Cardiac muscle cell (in vitro differentiated cells and primary cell): ENCODE measurements around the gene WFDC1. TPM values are rescaled to one million over a fixed set of nuclear protein-coding genes. Genes with fewer than 3 reads are reported as not detected.
A peak's percentile ranks its signal among the peaks of the same experiment; 100 is the strongest.

Source experiments
- DNase-seq, 2 donors: peaks; one replicate each; pipeline versions ENCODE4 v3.0.0 to v3.0.0-alpha.2; 2010 to 2017; ENCODE audit warnings: low read depth in 1 of 2, low spot score in 1 of 2
- H3K27ac ChIP-seq: fragments of 200-600 bp; sonication (generic); 2 replicates; pipeline ENCODE4 v1.5.1; 2016
- H3K27me3 ChIP-seq: fragments of 200-600 bp; sonication (generic); 2 replicates; pipeline ENCODE4 v1.6.0; 2016; ENCODE audit warnings: control low read depth
- H3K36me3 ChIP-seq: fragments of 200-600 bp; sonication (generic); 2 replicates; pipeline ENCODE4 v1.5.1; 2016; ENCODE audit warnings: control low read depth
- H3K4me1 ChIP-seq: fragments of 200-600 bp; sonication (generic); 2 replicates; pipeline ENCODE4 v1.8.1; 2017; ENCODE audit warnings: low read depth, mild to moderate bottlenecking, mixed run types
- H3K4me3 ChIP-seq: fragments of 200-600 bp; sonication (generic); 2 replicates; pipeline ENCODE4 v1.5.1; 2016; ENCODE audit warnings: mild to moderate bottlenecking
- H3K9me3 ChIP-seq: fragments of 200-600 bp; sonication (generic); 2 replicates; pipeline ENCODE4 v1.5.1; 2017; ENCODE audit warnings: low read depth, mild to moderate bottlenecking, control low read depth
- polyA plus RNA-seq: library from polyadenylated mRNA; unstranded; fragments of >200 nt; fragmentation: Nextera tagmentation; extraction: Ambion mirVana; gene quantifications from 2 replicates; pipeline ENCODE4 v1.2.1, GENCODE V29; 2016
- total RNA-seq: library from RNA; depleted of rRNA; stranded (reverse); fragments of >200 nt; gene quantifications from 2 replicates; pipeline ENCODE4 v1.2.3, GENCODE V29; 2016
- TF ChIP-seq, protein P1 (sequence below): IDR thresholded peaks from 2 replicates; pipeline ENCODE4 v1.5.1; 2012; ENCODE audit warnings: low read depth, mild to moderate bottlenecking, low read length

Gene WFDC1
- total and polyA plus RNA-seq, 2 experiments from 2014 or later: 18.5 to 22.2 TPM

DNA sequence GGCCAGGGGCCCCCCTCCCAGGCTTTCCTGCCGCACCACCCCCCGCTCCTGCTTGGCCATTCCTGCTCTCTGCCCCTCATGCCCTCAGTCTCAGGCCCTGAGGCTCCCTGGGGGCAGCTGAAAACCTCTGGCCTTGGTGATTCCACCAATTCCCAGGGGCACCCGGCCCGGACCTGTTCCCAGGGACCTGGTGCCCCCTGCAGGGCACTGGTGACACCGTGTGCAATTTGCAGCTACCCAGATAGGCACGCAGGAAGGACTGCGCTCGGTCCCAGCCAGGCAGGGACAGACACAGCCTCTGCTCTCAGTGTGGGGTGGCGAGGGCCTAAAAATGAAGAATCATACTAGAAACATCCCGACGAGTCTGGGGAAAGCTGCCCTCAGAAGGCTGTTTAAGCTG lies 13.4 kb downstream of the WFDC1 start:
- TF ChIP-seq, protein P1, sequence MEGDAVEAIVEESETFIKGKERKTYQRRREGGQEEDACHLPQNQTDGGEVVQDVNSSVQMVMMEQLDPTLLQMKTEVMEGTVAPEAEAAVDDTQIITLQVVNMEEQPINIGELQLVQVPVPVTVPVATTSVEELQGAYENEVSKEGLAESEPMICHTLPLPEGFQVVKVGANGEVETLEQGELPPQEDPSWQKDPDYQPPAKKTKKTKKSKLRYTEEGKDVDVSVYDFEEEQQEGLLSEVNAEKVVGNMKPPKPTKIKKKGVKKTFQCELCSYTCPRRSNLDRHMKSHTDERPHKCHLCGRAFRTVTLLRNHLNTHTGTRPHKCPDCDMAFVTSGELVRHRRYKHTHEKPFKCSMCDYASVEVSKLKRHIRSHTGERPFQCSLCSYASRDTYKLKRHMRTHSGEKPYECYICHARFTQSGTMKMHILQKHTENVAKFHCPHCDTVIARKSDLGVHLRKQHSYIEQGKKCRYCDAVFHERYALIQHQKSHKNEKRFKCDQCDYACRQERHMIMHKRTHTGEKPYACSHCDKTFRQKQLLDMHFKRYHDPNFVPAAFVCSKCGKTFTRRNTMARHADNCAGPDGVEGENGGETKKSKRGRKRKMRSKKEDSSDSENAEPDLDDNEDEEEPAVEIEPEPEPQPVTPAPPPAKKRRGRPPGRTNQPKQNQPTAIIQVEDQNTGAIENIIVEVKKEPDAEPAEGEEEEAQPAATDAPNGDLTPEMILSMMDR: peak; percentile 56
- peak; percentile 62 to 84 for DNase-seq

DNA sequence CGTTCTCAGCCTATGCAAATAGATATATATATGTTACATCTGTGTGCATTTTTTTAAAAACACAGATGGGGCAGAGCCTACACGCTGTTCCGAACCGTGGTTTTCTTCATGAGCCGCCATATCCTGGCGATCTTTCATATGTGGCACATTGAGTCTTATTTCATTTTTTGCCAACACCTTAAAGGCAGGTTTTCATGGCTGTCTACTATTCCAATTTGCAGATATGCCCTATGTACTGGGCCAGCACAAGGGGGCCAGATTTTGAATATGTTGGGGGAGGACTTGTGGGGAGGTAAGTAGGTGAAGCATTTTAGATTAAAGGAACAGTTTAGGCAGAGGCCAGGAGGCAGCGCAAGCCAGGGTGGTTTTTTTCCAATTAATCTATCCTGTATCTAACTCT lies 16.0 kb downstream of the WFDC1 start:
- TF ChIP-seq, protein P1: no peak
- Histone ChIP-seq H3K9me3 (no peaks in the 10 kb centered on the region), H3K27me3 (peaks cover 49% of the 10 kb centered on the region), H3K4me3 (no peak overlapping the region), H3K4me1 (no peaks in the 10 kb centered on the region), H3K27ac (no peak overlapping the region), H3K36me3 (no peaks in the 10 kb centered on the region)
- no peak for DNase-seq

More for the DNA sequence above, 13.4 kb downstream of the WFDC1 start:
- H3K27me3 ChIP-seq: peaks cover 25% of the 10 kb centered on the region
- H3K4me3 ChIP-seq: no peak overlapping the region
- H3K27ac ChIP-seq: no peak overlapping the region
- H3K9me3 ChIP-seq: no peaks in the 10 kb centered on the region
- H3K4me1 ChIP-seq: no peaks in the 10 kb centered on the region
- H3K36me3 ChIP-seq: no peaks in the 10 kb centered on the region

DNA sequence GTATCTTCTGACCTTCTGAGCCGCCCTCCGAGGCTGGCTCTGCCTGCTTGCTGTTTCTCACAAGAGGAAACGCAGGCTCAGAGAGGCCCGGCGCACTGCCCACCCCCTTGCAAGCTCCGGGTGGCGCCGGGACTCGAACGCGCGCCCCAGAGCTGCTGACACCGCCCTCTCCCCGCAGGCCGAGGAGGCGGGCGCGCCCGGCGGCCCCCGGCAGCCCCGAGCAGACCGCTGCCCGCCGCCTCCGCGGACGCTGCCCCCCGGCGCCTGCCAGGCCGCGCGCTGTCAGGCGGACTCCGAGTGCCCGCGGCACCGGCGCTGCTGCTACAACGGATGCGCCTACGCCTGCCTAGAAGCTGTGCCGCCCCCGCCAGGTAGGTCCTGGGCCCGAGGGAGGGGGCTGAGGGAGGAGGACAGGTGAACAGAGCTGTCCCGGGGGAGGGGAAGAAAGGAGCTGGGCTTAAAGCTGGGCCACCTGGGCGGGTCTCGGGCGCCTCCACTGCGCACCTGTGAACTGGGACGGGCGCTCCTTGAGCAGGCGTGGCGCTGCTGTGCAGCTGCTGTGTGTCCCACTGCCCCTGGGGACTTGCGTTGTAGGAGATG lies 18.2 kb downstream of the WFDC1 start:
- H3K27ac ChIP-seq: no peak overlapping the region
- DNase-seq: peak in 1 of 2 donors; percentile 21
- no peak overlapping the region for H3K4me3 ChIP-seq
- H3K4me1 ChIP-seq: no peaks in the 10 kb centered on the region
- no peaks in the 10 kb centered on the region for H3K36me3 ChIP-seq
- TF ChIP-seq, protein P1: no peak
- no peaks in the 10 kb centered on the region for H3K9me3 ChIP-seq
- peaks cover 49% of the 10 kb centered on the region for H3K27me3 ChIP-seq

DNA sequence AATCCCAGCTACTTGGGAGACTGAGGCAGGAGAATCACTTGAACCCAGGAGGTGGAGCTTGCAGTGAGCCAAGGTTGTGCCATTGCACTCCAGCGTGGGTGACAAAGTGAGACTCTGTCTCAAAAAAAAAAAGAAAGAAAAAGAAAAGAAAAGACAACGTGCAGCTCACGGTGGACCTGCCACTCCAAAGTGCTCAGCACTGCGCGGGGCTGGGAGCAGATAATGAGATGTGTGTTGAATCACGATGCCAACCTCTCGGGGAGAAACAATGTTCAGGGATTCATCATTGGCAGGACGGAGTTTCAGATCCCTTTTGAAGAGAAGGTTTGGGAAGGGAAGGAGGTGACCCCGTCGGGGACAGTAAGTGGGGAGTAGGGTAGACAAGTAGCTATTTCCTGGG lies 19.2 kb downstream of the WFDC1 start:
- no peaks in the 10 kb centered on the region for H3K4me1 ChIP-seq
- no peaks in the 10 kb centered on the region for H3K36me3 ChIP-seq
- TF ChIP-seq, protein P1: no peak
- H3K27me3 ChIP-seq: peaks cover 49% of the 10 kb centered on the region
- H3K4me3 ChIP-seq: no peak overlapping the region
- H3K27ac ChIP-seq: no peak overlapping the region
- no peak for DNase-seq
- no peaks in the 10 kb centered on the region for H3K9me3 ChIP-seq

DNA sequence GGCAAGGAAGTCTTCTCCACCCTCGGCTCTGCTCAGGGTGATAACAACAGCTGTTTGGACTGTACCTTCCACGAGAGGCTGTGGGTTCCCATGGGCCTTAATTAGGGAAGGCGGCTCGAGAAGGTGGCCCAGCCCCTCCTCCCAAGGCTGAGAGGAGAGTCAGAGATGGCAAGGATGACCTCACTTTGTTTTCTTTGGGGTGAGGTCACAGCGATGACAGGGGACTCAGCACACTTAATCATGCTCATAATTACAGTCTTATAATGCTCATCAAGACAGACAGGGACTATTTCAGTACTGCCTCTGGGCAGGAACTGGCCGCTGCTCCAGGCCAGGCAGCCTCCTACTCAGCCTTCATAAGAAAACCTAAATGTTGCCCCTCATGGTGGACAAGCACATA lies 19.7 kb downstream of the WFDC1 start:
- Histone ChIP-seq H3K4me1 (no peaks in the 10 kb centered on the region), H3K36me3 (no peaks in the 10 kb centered on the region), H3K27me3 (peaks cover 49% of the 10 kb centered on the region), H3K9me3 (no peaks in the 10 kb centered on the region), H3K27ac (no peak overlapping the region), H3K4me3 (no peak overlapping the region)
- no peak for DNase-seq
- TF ChIP-seq, protein P1: no peak
